ENCODE data around the gene SELPLG.
A peak's percentile ranks its signal among the peaks of the same experiment; 100 is the strongest.
"Not testable (repeated sequence)": the region's sequence is repeated elsewhere in the genome, so short reads cannot be mapped to it uniquely, and the experiment has no call there.

The SELPLG gene

GRCh38 chr12:108654622-108655021, 20.9 kb upstream of the SELPLG start:
- not testable (repeated sequence) for DNase-seq

- DNase-seq, result no peak
These were observed 20.2 kb upstream of the SELPLG start for GRCh38 chr12:108653922-108654321.

GRCh38 chr12:108653082-108653516, 19.4 kb upstream of the SELPLG start:
- no peak for DNase-seq

GRCh38 chr12:108650083-108650482, 16.4 kb upstream of the SELPLG start:
- DNase-seq, result no peak

- DNase-seq, result no peak
These were observed 16.0 kb upstream of the SELPLG start for GRCh38 chr12:108649669-108650068.

- no peak for DNase-seq
These were observed 15.4 kb upstream of the SELPLG start for GRCh38 chr12:108649126-108649525.

- peak; percentile 52 for DNase-seq
These were observed 14.7 kb upstream of the SELPLG start for GRCh38 chr12:108648371-108648770.

- DNase-seq, result no peak
These were observed 14.0 kb upstream of the SELPLG start for GRCh38 chr12:108647585-108648287.

- DNase-seq, result no peak
These were observed 13.2 kb upstream of the SELPLG start for GRCh38 chr12:108646600-108647579.

- DNase-seq, result peak; percentile 12
These were observed 12.2 kb upstream of the SELPLG start for GRCh38 chr12:108645686-108646599.

- no peak for DNase-seq
These were observed 11.1 kb upstream of the SELPLG start for GRCh38 chr12:108644811-108645120.

GRCh38 chr12:108643941-108644810, 10.5 kb upstream of the SELPLG start:
- no peak for DNase-seq

GRCh38 chr12:108642899-108643654, 9.4 kb upstream of the SELPLG start:
- no peak for DNase-seq

- no peak for DNase-seq
These were observed 8.7 kb upstream of the SELPLG start for GRCh38 chr12:108642269-108642870.

GRCh38 chr12:108641446-108642268, 8.0 kb upstream of the SELPLG start:
- DNase-seq, result peak; percentile 41

GRCh38 chr12:108640802-108641445, 7.2 kb upstream of the SELPLG start:
- DNase-seq, result no peak

- DNase-seq, result no peak
These were observed 5.5 kb upstream of the SELPLG start for GRCh38 chr12:108638997-108639822.

- DNase-seq, result peak; percentile 68
These were observed 4.6 kb upstream of the SELPLG start for GRCh38 chr12:108638141-108638827.

All from MV-4-11 (cell line).